Peyer's patch (tissue), 4 donors: ENCODE data around the gene LRRC72.

Experiments
- CTCF ChIP-seq, 6 experiments: fragments of 450-650 bp in 4 of 6; fragments of 200-600 bp in 2 of 6; sonication (generic) in 1 of 6; IDR thresholded peaks; one replicate each; pipeline ENCODE4 v1.5.1; 2017 to 2019; ENCODE audit warnings: antibody characterized with exemption in 6 of 6, mild to moderate bottlenecking in 3 of 6, moderate library complexity in 1 of 6
- POLR2A ChIP-seq, 2 donors: fragments of 450-650 bp; IDR thresholded peaks; one replicate each; pipeline ENCODE4 v1.5.1; 2017; ENCODE audit warnings: antibody characterized with exemption in 2 of 2, mild to moderate bottlenecking in 2 of 2, moderate library complexity in 2 of 2

- no peak for TF ChIP-seq POLR2A (IDR thresholded peaks at IDR 0.05)
- no peak for TF ChIP-seq CTCF (IDR thresholded peaks at IDR 0.05)
These were observed 60.5 kb downstream of the LRRC72 start for GRCh38 chr7:16587129-16587528.
